H9 (cell line): ENCODE measurements around the gene PRKAG2. TPM values are rescaled to one million over a fixed set of nuclear protein-coding genes. Genes with fewer than 3 reads are reported as not detected.

Experiments
- DNase-seq: peaks from one replicate; pipeline ENCODE4 v3.0.0-alpha.2; 2017
- H2AFZ ChIP-seq: one replicate; pipeline ENCODE4 v1.6.1; 2013; ENCODE audit warnings: mild to moderate bottlenecking, low read length, control low read depth, moderate library complexity
- H2AK5ac ChIP-seq: 2 replicates; pipeline ENCODE4 v1.6.1; 2013; ENCODE audit warnings: low read length, control low read depth, mixed read lengths; ENCODE audit not compliant: insufficient read length
- H2BK120ac ChIP-seq: one replicate; pipeline ENCODE4 v1.6.1; 2013; ENCODE audit warnings: low read depth, mild to moderate bottlenecking, low read length, control low read depth, inconsistent platforms; ENCODE audit not compliant: poor library complexity, severe bottlenecking
- H2BK12ac ChIP-seq: 2 replicates; pipeline ENCODE4 v1.6.1; 2013; ENCODE audit warnings: low read length, control low read depth, mixed read lengths, low read depth; ENCODE audit not compliant: insufficient read length
- H2BK15ac ChIP-seq: 2 replicates; pipeline ENCODE4 v1.6.1; 2013; ENCODE audit warnings: low read depth, low read length, control low read depth
- H2BK20ac ChIP-seq: one replicate; pipeline ENCODE4 v1.6.1; 2013; ENCODE audit warnings: low read depth, mild to moderate bottlenecking, low read length, control low read depth, inconsistent platforms; ENCODE audit not compliant: poor library complexity, severe bottlenecking
- H2BK5ac ChIP-seq: 2 replicates; pipeline ENCODE4 v1.6.1; 2013; ENCODE audit warnings: low read length, control low read depth, mixed read lengths; ENCODE audit not compliant: insufficient read length
- H3K14ac ChIP-seq: 2 replicates; pipeline ENCODE4 v1.6.1; 2013; ENCODE audit warnings: low read length, control low read depth; ENCODE audit not compliant: insufficient read depth
- H3K18ac ChIP-seq: 2 replicates; pipeline ENCODE4 v1.6.1; 2013; ENCODE audit warnings: low read depth, mild to moderate bottlenecking, mixed read lengths, low read length, control low read depth; ENCODE audit not compliant: insufficient read length
- H3K23ac ChIP-seq: 2 replicates; pipeline ENCODE4 v1.6.1; 2013; ENCODE audit warnings: low read length, control low read depth, mixed read lengths, low read depth; ENCODE audit not compliant: insufficient read length
- H3K23me2 ChIP-seq: 2 replicates; pipeline ENCODE4 v1.6.1; 2013; ENCODE audit warnings: low read depth, mild to moderate bottlenecking, mixed read lengths, low read length, control low read depth; ENCODE audit not compliant: insufficient read length, poor library complexity, severe bottlenecking
- H3K27ac ChIP-seq: 2 replicates; pipeline ENCODE4 v1.5.1; 2013; ENCODE audit warnings: low read length, control low read depth, mixed read lengths, low read depth; ENCODE audit not compliant: insufficient read length
- H3K27me3 ChIP-seq: 2 replicates; pipeline ENCODE4 v1.6.1; 2013; ENCODE audit warnings: low read length, control low read depth, inconsistent platforms; ENCODE audit not compliant: insufficient read depth
- H3K4ac ChIP-seq: 2 replicates; pipeline ENCODE4 v1.6.1; 2013; ENCODE audit warnings: low read depth, mild to moderate bottlenecking, control low read depth, inconsistent platforms, low read length, moderate library complexity
- H3K4me1 ChIP-seq: 2 replicates; pipeline ENCODE4 v1.6.1; 2013; ENCODE audit warnings: low read length, control low read depth, inconsistent platforms; ENCODE audit not compliant: insufficient read depth
- H3K4me2 ChIP-seq: 2 replicates; pipeline ENCODE4 v1.6.1; 2013; ENCODE audit warnings: low read length, control low read depth, mixed read lengths; ENCODE audit not compliant: insufficient read length, insufficient read depth
- H3K56ac ChIP-seq: 2 replicates; pipeline ENCODE4 v1.6.1; 2013; ENCODE audit warnings: low read depth, mild to moderate bottlenecking, mixed read lengths, low read length, control low read depth; ENCODE audit not compliant: insufficient read length
- H3K79me1 ChIP-seq: 2 replicates; pipeline ENCODE4 v1.6.1; 2013; ENCODE audit warnings: low read depth, mild to moderate bottlenecking, moderate library complexity, low read length, control low read depth, inconsistent platforms; ENCODE audit not compliant: insufficient read depth, poor library complexity, severe bottlenecking
- H3K79me2 ChIP-seq: 2 replicates; pipeline ENCODE4 v1.6.1; 2013; ENCODE audit warnings: low read length, control low read depth, inconsistent platforms; ENCODE audit not compliant: insufficient read depth
- H3K9ac ChIP-seq: 2 replicates; pipeline ENCODE4 v1.6.1; 2013; ENCODE audit warnings: low read length, control low read depth, mixed read lengths; ENCODE audit not compliant: insufficient read length; ENCODE audit errors: extremely low read depth
- H3K9me3 ChIP-seq: one replicate; pipeline ENCODE4 v1.6.1; 2013; ENCODE audit warnings: low read depth, low read length, inconsistent platforms; ENCODE audit not compliant: control insufficient read depth
- H3T11ph ChIP-seq: one replicate; pipeline ENCODE4 v1.6.1; 2013; ENCODE audit warnings: mild to moderate bottlenecking, low read length, control low read depth, inconsistent platforms
- H4K20me1 ChIP-seq: one replicate; pipeline ENCODE4 v1.6.1; 2013; ENCODE audit not compliant: control insufficient read depth, insufficient read length, insufficient read depth
- H4K5ac ChIP-seq: 2 replicates; pipeline ENCODE4 v1.6.1; 2013; ENCODE audit warnings: low read depth, mild to moderate bottlenecking, mixed read lengths, low read length, control low read depth; ENCODE audit not compliant: insufficient read length
- H4K8ac ChIP-seq: replicated peaks from 2 replicates; pipeline ENCODE4 v1.6.1; 2013; ENCODE audit warnings: low read length, control low read depth, mixed read lengths, low read depth; ENCODE audit not compliant: insufficient read length
- H4K91ac ChIP-seq: 2 replicates; pipeline ENCODE4 v1.6.1; 2013; ENCODE audit warnings: low read depth, mild to moderate bottlenecking, moderate library complexity, mixed read lengths, low read length, control low read depth; ENCODE audit not compliant: insufficient read length
- H3K27ac Mint-ChIP-seq, 3 experiments: 2 replicates in 2 of 3; 3 replicates in 1 of 3; pipeline ENCODE4 v1.8.0; 2020 to 2021; ENCODE audit warnings: mixed read lengths in 3 of 3, mild to moderate bottlenecking in 1 of 3, moderate library complexity in 1 of 3
- H3K27me3 Mint-ChIP-seq: 2 replicates; pipeline ENCODE4 v1.8.0; 2021; ENCODE audit warnings: low read depth, mild to moderate bottlenecking, moderate library complexity, mixed read lengths
- H3K36me3 Mint-ChIP-seq, 3 experiments: 2 replicates in 2 of 3; 3 replicates in 1 of 3; pipeline ENCODE4 v1.8.0; 2020 to 2021; ENCODE audit warnings: low read depth in 3 of 3, mixed read lengths in 3 of 3; ENCODE audit not compliant: insufficient read depth in 1 of 3
- H3K4me1 Mint-ChIP-seq, 2 experiments: 2 replicates each; pipeline ENCODE4 v1.8.0; 2020; ENCODE audit warnings: mixed read lengths in 2 of 2
- H3K4me3 Mint-ChIP-seq, 2 experiments: 2 replicates in 1 of 2; 3 replicates in 1 of 2; pipeline ENCODE4 v1.8.0; 2020 to 2021; ENCODE audit warnings: mild to moderate bottlenecking in 2 of 2, mixed read lengths in 2 of 2, moderate library complexity in 1 of 2
- H3K9me3 Mint-ChIP-seq, 2 experiments: 2 replicates in 1 of 2; 3 replicates in 1 of 2; pipeline ENCODE4 v1.8.0; 2020; ENCODE audit warnings: mild to moderate bottlenecking in 2 of 2, mixed read lengths in 2 of 2, moderate library complexity in 1 of 2
- CTCF ChIP-seq: fragments of 200-600 bp; sonication (generic); conservative IDR thresholded peaks from 3 replicates; pipeline ENCODE4 v1.8.0; 2021; ENCODE audit warnings: antibody characterized with exemption, mild to moderate bottlenecking
- WGBS: extraction: QIAGEN DNeasy Blood & Tissue Kit; methylation state at CpG from one replicate; pipeline ENCODE4 v1.1.7; 2013; ENCODE audit warnings: missing lambda C conversion rate, low lambda C conversion rate, mixed read lengths; ENCODE audit not compliant: insufficient read length; ENCODE audit errors: extremely low coverage; 5-methylcytosine and 5-hydroxymethylcytosine counted together
- total RNA-seq: library from RNA; stranded (reverse); gene quantifications from 2 replicates; pipeline ENCODE4 v1.2.1, GENCODE V29; 2021

The PRKAG2 gene
- total RNA-seq, 1 experiment from 2014 or later = 11.8 TPM

DNA sequence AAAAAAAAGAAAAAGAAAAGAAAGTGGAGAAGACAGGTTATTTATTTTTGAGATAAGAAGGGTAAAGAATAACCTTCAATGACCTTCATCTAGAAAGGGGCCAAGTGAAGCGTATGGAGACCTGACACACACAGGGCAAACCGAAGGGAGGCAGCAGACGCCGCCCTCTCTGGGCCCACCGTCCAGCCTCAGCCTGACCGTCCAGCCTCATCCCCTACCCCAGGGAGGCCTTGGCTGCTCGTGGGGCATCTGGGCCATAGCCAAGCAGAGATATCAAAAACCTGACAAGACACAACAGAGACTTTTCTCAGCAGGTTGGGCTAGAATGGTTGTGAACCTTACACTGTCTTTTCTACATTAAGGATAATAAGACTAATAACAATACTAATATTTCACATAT is 10.9 kb downstream of the PRKAG2 start:
- no peak for DNase-seq
- Histone ChIP-seq H3K27me3 (no peaks in the 10 kb centered on the region), H3K14ac (no peak overlapping the region), H3K18ac (no peak overlapping the region), H3K4me1 (peaks cover 2% of the 10 kb centered on the region; the same call in 1 of the 2 replicates), H4K8ac (no peak overlapping the region), H3K9me3 (no peaks in the 10 kb centered on the region), H2BK15ac (no peak overlapping the region), H3K4me2 (no peak overlapping the region), H3K56ac (no peak overlapping the region), H4K5ac (no peak overlapping the region), H3K23me2 (no peaks in the 10 kb centered on the region), H2AK5ac (no peak overlapping the region), H2BK12ac (no peak overlapping the region), H2BK120ac (no peak overlapping the region), H2BK20ac (no peak overlapping the region), H3K79me2 (no peaks in the 10 kb centered on the region), H3K23ac (no peak overlapping the region), H2BK5ac (no peak overlapping the region), H3K27ac (no peak overlapping the region), H3K9ac (no peak overlapping the region), H3T11ph (no peak overlapping the region), H3K4ac (no peak overlapping the region), H4K20me1 (no peaks in the 10 kb centered on the region), H4K91ac (no peak overlapping the region), H2AFZ (no peak overlapping the region), H3K79me1 (no peaks in the 10 kb centered on the region)
- no peak overlapping the region for H3K27ac Mint-ChIP-seq
- WGBS = no CpG with 5 or more reads among the region's 7 CpGs
- no peak overlapping the region for H3K4me3 Mint-ChIP-seq
- TF ChIP-seq CTCF = no peak
- peaks cover 8% of the 10 kb centered on the region for H3K27me3 Mint-ChIP-seq
- no peaks in the 10 kb centered on the region for H3K36me3 Mint-ChIP-seq
- H3K9me3 Mint-ChIP-seq = no peaks in the 10 kb centered on the region
- peaks cover 18 to 24% of the 10 kb centered on the region in 2 experiments for H3K4me1 Mint-ChIP-seq
